Body of pancreas (tissue), 4 donors: Measurements from ENCODE around the gene EMILIN2.
"Not testable (repeated sequence)": the region's sequence is repeated elsewhere in the genome, so short reads cannot be mapped to it uniquely, and the experiment has no call there.

Experiments used
- POLR2A ChIP-seq, 3 donors: fragments of 450-650 bp; IDR thresholded peaks; one replicate each; pipeline ENCODE4 v1.6.1; 2016; ENCODE audit warnings: antibody characterized with exemption in 3 of 3, mild to moderate bottlenecking in 2 of 3
- TF ChIP-seq, protein P1 (sequence below), 7 experiments: fragments of 450-650 bp in 4 of 7; fragments of 200-600 bp in 3 of 7; sonication (generic) in 3 of 7; IDR thresholded peaks; one replicate each; pipeline ENCODE4 v1.5.1; 2016 to 2019; ENCODE audit warnings: antibody characterized with exemption in 7 of 7

DNA sequence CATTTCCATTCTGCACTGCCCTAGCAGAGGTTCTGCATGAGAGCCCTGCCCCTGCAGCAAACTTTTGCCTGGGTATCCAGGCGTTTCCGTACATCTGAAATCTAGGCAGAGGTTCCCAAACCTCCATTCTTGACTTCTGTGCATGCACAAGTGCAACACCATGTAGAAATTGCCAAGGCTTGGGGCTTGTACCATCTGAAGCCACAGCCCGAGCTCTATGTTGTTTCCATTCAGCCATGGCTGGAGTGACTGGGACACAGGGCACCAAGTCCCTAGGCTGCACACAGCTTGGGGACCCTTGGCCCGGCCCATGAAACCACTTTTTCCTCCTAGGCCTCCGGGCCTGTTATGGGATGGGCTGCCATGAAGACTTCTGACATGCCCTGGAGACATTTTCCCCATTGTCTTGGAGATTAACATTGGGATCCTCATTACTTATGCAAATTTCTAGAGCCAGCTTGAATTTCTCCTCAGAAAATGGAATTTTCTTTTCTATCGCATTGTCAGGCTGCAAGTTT lies 37.1 kb upstream of the EMILIN2 start:
- TF ChIP-seq, protein P1, sequence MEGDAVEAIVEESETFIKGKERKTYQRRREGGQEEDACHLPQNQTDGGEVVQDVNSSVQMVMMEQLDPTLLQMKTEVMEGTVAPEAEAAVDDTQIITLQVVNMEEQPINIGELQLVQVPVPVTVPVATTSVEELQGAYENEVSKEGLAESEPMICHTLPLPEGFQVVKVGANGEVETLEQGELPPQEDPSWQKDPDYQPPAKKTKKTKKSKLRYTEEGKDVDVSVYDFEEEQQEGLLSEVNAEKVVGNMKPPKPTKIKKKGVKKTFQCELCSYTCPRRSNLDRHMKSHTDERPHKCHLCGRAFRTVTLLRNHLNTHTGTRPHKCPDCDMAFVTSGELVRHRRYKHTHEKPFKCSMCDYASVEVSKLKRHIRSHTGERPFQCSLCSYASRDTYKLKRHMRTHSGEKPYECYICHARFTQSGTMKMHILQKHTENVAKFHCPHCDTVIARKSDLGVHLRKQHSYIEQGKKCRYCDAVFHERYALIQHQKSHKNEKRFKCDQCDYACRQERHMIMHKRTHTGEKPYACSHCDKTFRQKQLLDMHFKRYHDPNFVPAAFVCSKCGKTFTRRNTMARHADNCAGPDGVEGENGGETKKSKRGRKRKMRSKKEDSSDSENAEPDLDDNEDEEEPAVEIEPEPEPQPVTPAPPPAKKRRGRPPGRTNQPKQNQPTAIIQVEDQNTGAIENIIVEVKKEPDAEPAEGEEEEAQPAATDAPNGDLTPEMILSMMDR (IDR thresholded peaks at IDR 0.05), result not testable (repeated sequence)
- not testable (repeated sequence) for TF ChIP-seq POLR2A (IDR thresholded peaks at IDR 0.05)
